Measurements from ENCODE around the gene ROR2.
"Not testable (repeated sequence)": the region's sequence is repeated elsewhere in the genome, so short reads cannot be mapped to it uniquely, and the experiment has no call there.

Gene ROR2

DNA sequence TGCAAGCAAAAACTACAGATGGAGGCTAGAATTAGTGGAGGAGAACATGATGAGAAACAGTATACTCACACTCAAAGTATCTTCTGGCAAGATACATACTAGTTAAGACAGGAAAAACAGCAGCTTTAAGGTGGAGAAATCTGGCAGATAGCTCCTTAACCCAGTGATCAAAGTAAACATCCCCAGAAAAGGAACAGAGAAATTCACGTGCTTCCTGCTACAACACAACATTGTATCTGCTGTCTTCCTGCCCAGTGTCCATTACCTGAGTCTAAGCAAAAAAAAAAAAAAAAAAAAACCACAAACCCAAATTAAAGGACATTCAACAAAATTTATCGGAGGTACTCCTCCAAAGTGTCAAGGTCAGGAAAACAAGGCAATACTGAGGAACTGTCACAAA lies 38.4 kb downstream of the ROR2 start:
- H3K36me3 ChIP-seq (ENCODE audit: insufficient read depth, low read length): no peaks in the 10 kb centered on the region
- H3K4me3 ChIP-seq (ENCODE audit: low read length): no peak overlapping the region
- no peaks in the 10 kb centered on the region for H3K4me1 ChIP-seq (ENCODE audit: insufficient read depth, low read length)
- H3K27me3 ChIP-seq (ENCODE audit: insufficient read depth, low read length): no peaks in the 10 kb centered on the region
- H2AFZ ChIP-seq (ENCODE audit: low read depth, low read length): no peak overlapping the region
- no peaks in the 10 kb centered on the region for H3K9me3 ChIP-seq (ENCODE audit: low read length)

- H3K4me1 ChIP-seq (ENCODE audit: insufficient read depth, low read length); H2AFZ ChIP-seq (ENCODE audit: low read depth, low read length); H3K36me3 ChIP-seq (ENCODE audit: insufficient read depth, low read length); H3K27me3 ChIP-seq (ENCODE audit: insufficient read depth, low read length); H3K4me3 ChIP-seq (ENCODE audit: low read length); H3K9me3 ChIP-seq (ENCODE audit: low read length): not testable (repeated sequence)
Observed at GRCh38 chr9:91909256-91909655, 40.8 kb downstream of the ROR2 start.

GRCh38 chr9:91908746-91909145 lies 41.3 kb downstream of the ROR2 start:
- Histone ChIP-seq H3K4me1 (ENCODE audit: insufficient read depth, low read length) (no peaks in the 10 kb centered on the region), H3K36me3 (ENCODE audit: insufficient read depth, low read length) (no peaks in the 10 kb centered on the region), H3K27me3 (ENCODE audit: insufficient read depth, low read length) (no peaks in the 10 kb centered on the region), H3K4me3 (ENCODE audit: low read length) (no peak overlapping the region), H3K9me3 (ENCODE audit: low read length) (no peaks in the 10 kb centered on the region), H2AFZ (ENCODE audit: low read depth, low read length) (no peak overlapping the region)

- no peak overlapping the region for H2AFZ ChIP-seq (ENCODE audit: low read depth, low read length)
- H3K36me3 ChIP-seq (ENCODE audit: insufficient read depth, low read length): no peaks in the 10 kb centered on the region
- H3K4me1 ChIP-seq (ENCODE audit: insufficient read depth, low read length): no peaks in the 10 kb centered on the region
- no peaks in the 10 kb centered on the region for H3K9me3 ChIP-seq (ENCODE audit: low read length)
- H3K27me3 ChIP-seq (ENCODE audit: insufficient read depth, low read length): no peaks in the 10 kb centered on the region
- H3K4me3 ChIP-seq (ENCODE audit: low read length): no peak overlapping the region
Observed at GRCh38 chr9:91908293-91908623, 41.8 kb downstream of the ROR2 start.

- Histone ChIP-seq H3K4me3 (ENCODE audit: low read length) (no peak overlapping the region), H3K27me3 (ENCODE audit: insufficient read depth, low read length) (no peaks in the 10 kb centered on the region), H2AFZ (ENCODE audit: low read depth, low read length) (no peak overlapping the region), H3K36me3 (ENCODE audit: insufficient read depth, low read length) (no peaks in the 10 kb centered on the region), H3K9me3 (ENCODE audit: low read length) (no peaks in the 10 kb centered on the region), H3K4me1 (ENCODE audit: insufficient read depth, low read length) (no peaks in the 10 kb centered on the region)
Observed at GRCh38 chr9:91907484-91908292, 42.3 kb downstream of the ROR2 start.

DNA sequence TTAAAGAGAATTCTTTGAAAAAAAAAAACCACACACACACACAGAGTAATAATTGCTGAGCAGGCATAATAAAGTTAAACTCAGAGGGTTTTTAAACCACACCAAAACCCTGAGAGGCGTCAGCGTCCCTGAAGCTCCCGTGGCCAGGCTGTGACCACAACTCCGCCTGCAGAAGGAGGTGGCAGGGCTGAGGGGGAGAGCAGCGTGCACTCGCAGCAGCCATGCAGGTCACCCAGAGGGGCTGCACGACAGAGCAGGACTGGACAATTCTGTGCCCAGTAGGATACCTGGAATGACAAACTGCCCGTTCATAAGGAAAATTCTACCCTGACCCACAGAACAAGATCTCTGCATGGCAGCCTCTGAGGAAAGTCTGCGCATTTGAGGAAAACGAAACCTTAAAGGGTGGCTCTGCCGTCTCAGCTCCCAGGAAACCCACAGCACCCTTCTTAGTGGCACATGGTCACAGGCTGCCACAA lies 44.0 kb downstream of the ROR2 start:
- H3K4me3 ChIP-seq (ENCODE audit: low read length): no peak overlapping the region

GRCh38 chr9:91905237-91905650 lies 44.8 kb downstream of the ROR2 start:
- no peaks in the 10 kb centered on the region for H3K36me3 ChIP-seq (ENCODE audit: insufficient read depth, low read length)

More for the DNA sequence above, 44.0 kb downstream of the ROR2 start:
- no peaks in the 10 kb centered on the region for H3K9me3 ChIP-seq (ENCODE audit: low read length)
- no peaks in the 10 kb centered on the region for H3K36me3 ChIP-seq (ENCODE audit: insufficient read depth, low read length)
- no peaks in the 10 kb centered on the region for H3K4me1 ChIP-seq (ENCODE audit: insufficient read depth, low read length)
- H3K27me3 ChIP-seq (ENCODE audit: insufficient read depth, low read length): no peaks in the 10 kb centered on the region
- H2AFZ ChIP-seq (ENCODE audit: low read depth, low read length): no peak overlapping the region

DNA sequence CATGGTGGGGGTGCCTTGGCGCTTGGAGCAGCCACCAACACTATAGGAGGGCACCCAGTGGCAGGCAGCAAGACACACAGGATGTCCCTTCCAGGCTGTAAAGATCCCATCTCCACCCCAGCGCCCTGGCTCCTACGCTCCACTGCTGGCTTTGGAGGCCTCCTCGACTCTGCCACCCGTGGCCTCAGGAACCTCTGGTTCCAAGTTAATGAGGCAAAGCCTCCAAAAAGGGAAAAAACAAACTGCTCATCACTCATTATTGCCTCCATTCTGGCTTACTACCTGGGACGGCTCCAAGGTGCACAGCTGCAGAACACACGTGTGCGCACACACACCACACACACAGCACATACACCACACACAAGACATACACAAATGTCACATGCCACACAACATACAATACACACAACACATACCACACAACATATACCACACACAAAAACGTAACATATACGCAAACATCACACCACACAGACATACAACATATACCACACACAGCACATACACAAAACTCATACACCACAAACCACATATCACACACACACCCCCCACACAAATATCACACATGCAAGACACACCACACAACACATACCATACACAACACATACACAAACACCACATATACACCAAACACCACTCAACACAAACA lies 45.3 kb downstream of the ROR2 start:
- no peak overlapping the region for H3K4me3 ChIP-seq (ENCODE audit: low read length)
- no peaks in the 10 kb centered on the region for H3K4me1 ChIP-seq (ENCODE audit: insufficient read depth, low read length)
- H2AFZ ChIP-seq (ENCODE audit: low read depth, low read length): no peak overlapping the region
- no peaks in the 10 kb centered on the region for H3K9me3 ChIP-seq (ENCODE audit: low read length)
- no peaks in the 10 kb centered on the region for H3K36me3 ChIP-seq (ENCODE audit: insufficient read depth, low read length)
- no peaks in the 10 kb centered on the region for H3K27me3 ChIP-seq (ENCODE audit: insufficient read depth, low read length)

More at GRCh38 chr9:91905237-91905650, 44.8 kb downstream of the ROR2 start:
- Histone ChIP-seq H3K27me3 (ENCODE audit: insufficient read depth, low read length) (no peaks in the 10 kb centered on the region), H3K4me1 (ENCODE audit: insufficient read depth, low read length) (no peaks in the 10 kb centered on the region), H3K9me3 (ENCODE audit: low read length) (no peaks in the 10 kb centered on the region), H2AFZ (ENCODE audit: low read depth, low read length) (no peak overlapping the region), H3K4me3 (ENCODE audit: low read length) (no peak overlapping the region)

- Histone ChIP-seq H2AFZ (ENCODE audit: low read depth, low read length) (no peak overlapping the region), H3K4me3 (ENCODE audit: low read length) (no peak overlapping the region), H3K27me3 (ENCODE audit: insufficient read depth, low read length) (no peaks in the 10 kb centered on the region), H3K4me1 (ENCODE audit: insufficient read depth, low read length) (peaks cover 7% of the 10 kb centered on the region), H3K36me3 (ENCODE audit: insufficient read depth, low read length) (no peaks in the 10 kb centered on the region), H3K9me3 (ENCODE audit: low read length) (no peaks in the 10 kb centered on the region)
Observed at GRCh38 chr9:91903126-91903911, 46.7 kb downstream of the ROR2 start.

- Histone ChIP-seq H3K36me3 (ENCODE audit: insufficient read depth, low read length) (no peaks in the 10 kb centered on the region), H3K9me3 (ENCODE audit: low read length) (no peaks in the 10 kb centered on the region), H3K4me1 (ENCODE audit: insufficient read depth, low read length) (peaks cover 7% of the 10 kb centered on the region), H2AFZ (ENCODE audit: low read depth, low read length) (no peak overlapping the region), H3K27me3 (ENCODE audit: insufficient read depth, low read length) (no peaks in the 10 kb centered on the region), H3K4me3 (ENCODE audit: low read length) (no peak overlapping the region)
Observed at GRCh38 chr9:91902475-91903125, 47.4 kb downstream of the ROR2 start.

DNA sequence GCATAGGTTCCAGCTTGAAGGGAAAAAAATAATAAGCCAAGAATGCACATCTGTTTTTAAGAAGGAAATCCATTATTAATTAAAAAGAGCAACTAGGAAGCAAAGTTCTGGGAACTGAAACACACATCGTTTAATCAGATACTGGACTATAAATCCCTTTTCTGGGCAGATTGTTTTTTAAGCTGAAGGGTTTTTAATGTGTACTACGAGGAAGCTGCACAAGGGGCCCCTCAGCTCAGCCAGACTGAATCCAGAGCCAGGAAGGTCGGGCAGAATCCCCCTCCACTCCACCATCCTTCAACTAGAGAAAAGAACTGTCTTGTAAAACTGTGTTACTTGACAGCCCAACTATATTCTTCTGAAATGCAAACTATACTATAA lies 49.2 kb downstream of the ROR2 start:
- H2AFZ ChIP-seq (ENCODE audit: low read depth, low read length): no peak overlapping the region
- H3K27me3 ChIP-seq (ENCODE audit: insufficient read depth, low read length): no peaks in the 10 kb centered on the region
- peaks cover 7% of the 10 kb centered on the region for H3K4me1 ChIP-seq (ENCODE audit: insufficient read depth, low read length)
- H3K4me3 ChIP-seq (ENCODE audit: low read length): no peak overlapping the region
- H3K36me3 ChIP-seq (ENCODE audit: insufficient read depth, low read length): no peaks in the 10 kb centered on the region
- no peaks in the 10 kb centered on the region for H3K9me3 ChIP-seq (ENCODE audit: low read length)

DNA sequence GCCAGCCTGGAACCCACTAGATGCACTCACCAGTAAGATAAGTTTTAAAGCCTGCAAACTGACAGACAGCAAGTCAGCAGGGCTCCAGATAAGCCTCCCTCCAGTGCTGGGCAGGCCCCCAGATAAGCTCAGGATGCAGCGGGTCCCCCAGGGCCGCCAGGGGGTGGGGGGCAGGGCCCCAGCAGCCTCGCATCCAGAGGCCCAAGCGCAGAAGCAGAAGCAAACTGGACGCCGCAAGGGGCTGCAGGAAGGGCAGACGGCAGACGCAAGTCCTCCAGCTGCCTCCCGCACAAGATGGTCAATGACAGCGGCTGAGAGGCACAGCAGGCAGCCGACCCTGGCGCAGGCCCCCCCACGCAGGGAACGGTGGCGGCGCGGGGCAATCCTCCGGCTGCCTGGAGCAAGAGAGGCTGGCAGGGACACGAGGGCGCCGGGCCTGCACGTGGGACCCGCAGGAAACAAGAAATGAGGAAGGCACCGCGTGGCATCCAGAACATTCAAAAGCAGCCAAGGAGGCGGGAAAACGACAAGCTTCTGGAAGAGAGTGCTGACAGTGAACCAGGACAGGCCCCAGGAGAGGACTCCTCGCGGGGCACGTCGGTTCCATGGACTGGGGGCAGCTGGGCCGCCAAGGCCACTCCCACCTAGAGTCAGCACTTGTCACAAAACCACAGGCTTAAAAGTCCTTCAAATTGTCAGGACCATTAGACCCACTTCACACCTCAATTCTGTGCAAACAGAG lies 49.8 kb downstream of the ROR2 start:
- Histone ChIP-seq H3K9me3 (ENCODE audit: low read length) (no peaks in the 10 kb centered on the region), H3K36me3 (ENCODE audit: insufficient read depth, low read length) (no peaks in the 10 kb centered on the region), H2AFZ (ENCODE audit: low read depth, low read length) (no peak overlapping the region), H3K4me1 (ENCODE audit: insufficient read depth, low read length) (peaks cover 7% of the 10 kb centered on the region), H3K27me3 (ENCODE audit: insufficient read depth, low read length) (no peaks in the 10 kb centered on the region), H3K4me3 (ENCODE audit: low read length) (no peak overlapping the region)
